Measurements from ENCODE around the gene BHLHA9.

Gene BHLHA9

GRCh38 chr17:1313270-1314005, 43.2 kb downstream of the BHLHA9 start:
- CTCF ChIA-PET, result interaction anchor here (2.0 kb wide), 1 partner anchor 19 kb away, joined by 5 read pairs; no protein-coding TSS in a partner anchor
- DNase-seq (ENCODE audit: extremely low spot score), result no peak
- TF ChIP-seq CTCF (IDR thresholded peaks at IDR 0.05; ENCODE audit: control extremely low read depth, extremely low read depth, low read depth, missing control alignments), result no peak
- POLR2A ChIA-PET, result no interaction called here

GRCh38 chr17:1315409-1315808, 45.2 kb downstream of the BHLHA9 start:
- DNase-seq (ENCODE audit: extremely low spot score), result no peak
- POLR2A ChIA-PET, result no interaction called here
- TF ChIP-seq CTCF (IDR thresholded peaks at IDR 0.05; ENCODE audit: control extremely low read depth, extremely low read depth, low read depth, missing control alignments), result no peak
- CTCF ChIA-PET, result interaction anchor here (1.2 to 2.0 kb wide), 2 partner anchors 12 to 17 kb away, joined by 3 to 5 read pairs; no protein-coding TSS in a partner anchor

- no peak for DNase-seq (ENCODE audit: extremely low spot score)
- POLR2A ChIA-PET, result no interaction called here
- no peak for TF ChIP-seq CTCF (IDR thresholded peaks at IDR 0.05; ENCODE audit: control extremely low read depth, extremely low read depth, low read depth, missing control alignments)
- CTCF ChIA-PET, result interaction anchor here (1.1 to 1.2 kb wide), 2 partner anchors 12 to 49 kb away, joined by 3 read pairs; no protein-coding TSS in a partner anchor
These were observed 45.7 kb downstream of the BHLHA9 start for GRCh38 chr17:1315891-1316403.
